SK-N-SH treated with all-trans-retinoic acid at 6 μM for 48 hours (cell line): ENCODE measurements around the gene LEPROT.

Source experiments
- OSR1 ChIP-seq: fragments of 250-450 bp; sonication (Bioruptor Pico); IDR thresholded peaks from 2 replicates; pipeline ENCODE4 v1.8.0; 2022; ENCODE audit warnings: moderate library complexity, mild to moderate bottlenecking, inconsistent platforms
- RARB ChIP-seq: fragments of 250-450 bp; sonication (Bioruptor Pico); IDR thresholded peaks from 2 replicates; pipeline ENCODE4 v1.8.0; 2021; ENCODE audit warnings: mild to moderate bottlenecking, moderate library complexity
- TCF4 ChIP-seq: fragments of 250-450 bp; sonication (Bioruptor Pico); IDR thresholded peaks from 2 replicates; pipeline ENCODE4 v1.8.0; 2021; ENCODE audit warnings: mild to moderate bottlenecking, moderate library complexity, borderline replicate concordance
- ZNF565 ChIP-seq: fragments of 450-650 bp; formaldehyde crosslinking; conservative IDR thresholded peaks from 2 replicates; pipeline ENCODE4 v1.5.0; 2020; ENCODE audit warnings: low read depth, mild to moderate bottlenecking, moderate library complexity
- TF ChIP-seq, protein P1 (sequence below): fragments of 250-450 bp; sonication (Bioruptor Pico); IDR thresholded peaks from 2 replicates; pipeline ENCODE4 v1.8.0; 2020; ENCODE audit warnings: mild to moderate bottlenecking, moderate library complexity, borderline replicate concordance
- TF ChIP-seq, protein P2 (sequence below): fragments of 250-450 bp; sonication (Bioruptor Pico); IDR thresholded peaks from 2 replicates; pipeline ENCODE4 v1.5.1; 2020; ENCODE audit warnings: low read depth, mild to moderate bottlenecking, moderate library complexity

DNA sequence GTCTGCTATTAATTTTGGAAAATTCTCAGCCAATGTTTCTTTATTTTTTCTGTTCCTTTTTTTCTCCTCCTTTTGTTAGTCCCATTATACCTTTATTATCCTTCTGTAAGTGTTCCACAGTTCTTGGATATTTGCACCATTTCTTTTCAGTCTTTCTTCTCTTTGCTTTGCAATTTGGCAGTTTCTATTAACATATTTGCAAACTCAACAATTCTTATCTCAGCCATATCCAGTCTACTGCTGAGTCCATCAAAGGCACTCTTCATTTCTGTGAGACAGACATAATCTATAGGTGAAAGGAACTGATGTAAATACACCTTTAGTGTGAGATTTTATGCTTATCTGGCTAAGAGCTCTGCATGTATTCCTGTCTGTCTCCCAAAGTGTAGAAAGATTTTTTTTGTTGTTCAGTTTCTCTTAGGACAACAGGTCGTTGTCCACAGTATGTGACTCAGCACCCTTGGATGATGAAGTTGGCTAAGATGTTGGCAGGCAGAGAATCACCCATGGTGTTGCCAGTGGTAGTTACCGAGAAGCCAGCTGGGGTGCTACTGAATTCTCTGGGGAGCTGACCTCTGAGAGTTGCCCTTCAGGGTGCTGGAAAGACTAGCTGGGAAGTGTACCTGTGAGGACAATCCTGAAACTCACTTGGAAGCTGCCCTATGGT lies 38.4 kb downstream of the LEPROT start:
- TF ChIP-seq RARB (CRISPR knock-in tag): no peak
- TF ChIP-seq, protein P1, sequence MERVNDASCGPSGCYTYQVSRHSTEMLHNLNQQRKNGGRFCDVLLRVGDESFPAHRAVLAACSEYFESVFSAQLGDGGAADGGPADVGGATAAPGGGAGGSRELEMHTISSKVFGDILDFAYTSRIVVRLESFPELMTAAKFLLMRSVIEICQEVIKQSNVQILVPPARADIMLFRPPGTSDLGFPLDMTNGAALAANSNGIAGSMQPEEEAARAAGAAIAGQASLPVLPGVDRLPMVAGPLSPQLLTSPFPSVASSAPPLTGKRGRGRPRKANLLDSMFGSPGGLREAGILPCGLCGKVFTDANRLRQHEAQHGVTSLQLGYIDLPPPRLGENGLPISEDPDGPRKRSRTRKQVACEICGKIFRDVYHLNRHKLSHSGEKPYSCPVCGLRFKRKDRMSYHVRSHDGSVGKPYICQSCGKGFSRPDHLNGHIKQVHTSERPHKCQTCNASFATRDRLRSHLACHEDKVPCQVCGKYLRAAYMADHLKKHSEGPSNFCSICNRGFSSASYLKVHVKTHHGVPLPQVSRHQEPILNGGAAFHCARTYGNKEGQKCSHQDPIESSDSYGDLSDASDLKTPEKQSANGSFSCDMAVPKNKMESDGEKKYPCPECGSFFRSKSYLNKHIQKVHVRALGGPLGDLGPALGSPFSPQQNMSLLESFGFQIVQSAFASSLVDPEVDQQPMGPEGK (CRISPR knock-in tag): no peak
- TF ChIP-seq TCF4 (CRISPR knock-in tag): no peak
- TF ChIP-seq, protein P2, sequence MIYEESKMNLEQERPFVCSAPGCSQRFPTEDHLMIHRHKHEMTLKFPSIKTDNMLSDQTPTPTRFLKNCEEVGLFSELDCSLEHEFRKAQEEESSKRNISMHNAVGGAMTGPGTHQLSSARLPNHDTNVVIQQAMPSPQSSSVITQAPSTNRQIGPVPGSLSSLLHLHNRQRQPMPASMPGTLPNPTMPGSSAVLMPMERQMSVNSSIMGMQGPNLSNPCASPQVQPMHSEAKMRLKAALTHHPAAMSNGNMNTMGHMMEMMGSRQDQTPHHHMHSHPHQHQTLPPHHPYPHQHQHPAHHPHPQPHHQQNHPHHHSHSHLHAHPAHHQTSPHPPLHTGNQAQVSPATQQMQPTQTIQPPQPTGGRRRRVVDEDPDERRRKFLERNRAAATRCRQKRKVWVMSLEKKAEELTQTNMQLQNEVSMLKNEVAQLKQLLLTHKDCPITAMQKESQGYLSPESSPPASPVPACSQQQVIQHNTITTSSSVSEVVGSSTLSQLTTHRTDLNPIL: no peak
- no peak for TF ChIP-seq OSR1 (CRISPR knock-in tag)
- no peak for TF ChIP-seq ZNF565 (CRISPR knock-in tag)
